ENCODE data around the gene STK32C.

- TF ChIP-seq CTCF (IDR thresholded peaks at IDR 0.05): no peak
- no peak for TF ChIP-seq POLR2A (IDR thresholded peaks at IDR 0.05)
Measured at GRCh38 chr10:132335189-132336063, 27.7 kb upstream of the STK32C start.

All from suprapubic skin (tissue), 3 donors.